OCI-LY1 (cell line): ENCODE results near the gene ITFG1.

ENCODE experiments used
- H2AFZ ChIP-seq: fragments of 200-600 bp; sonication (generic), shearing (Covaris generic); 2 replicates; pipeline ENCODE4 v1.6.0; 2014; ENCODE audit warnings: antibody characterized with exemption, mild to moderate bottlenecking, low read length
- H3F3A ChIP-seq: fragments of 200-600 bp; sonication (generic), shearing (Covaris generic); 2 replicates; pipeline ENCODE4 v1.6.0; 2014; ENCODE audit warnings: mild to moderate bottlenecking, antibody characterized with exemption, low read length, moderate library complexity; ENCODE audit not compliant: insufficient read depth
- H3K27ac ChIP-seq: fragments of 200-600 bp; sonication (generic); 2 replicates; pipeline ENCODE4 v1.5.1; 2014; ENCODE audit warnings: low read length, mixed run types, mild to moderate bottlenecking, low read depth; ENCODE audit not compliant: poor library complexity, severe bottlenecking
- H3K27me3 ChIP-seq: fragments of 200-600 bp; sonication (generic); 2 replicates; pipeline ENCODE4 v1.6.0; 2014; ENCODE audit warnings: antibody characterized with exemption, mild to moderate bottlenecking, low read length, moderate library complexity; ENCODE audit not compliant: insufficient read depth
- H3K36me3 ChIP-seq: fragments of 200-600 bp; sonication (generic); 2 replicates; pipeline ENCODE4 v1.6.1; 2014; ENCODE audit warnings: mild to moderate bottlenecking, antibody characterized with exemption, low read length, moderate library complexity, mixed read lengths; ENCODE audit not compliant: insufficient read depth
- H3K4me1 ChIP-seq: fragments of 200-600 bp; sonication (generic); 2 replicates; pipeline ENCODE4 v1.5.1; 2014; ENCODE audit warnings: mild to moderate bottlenecking, low read length, moderate library complexity; ENCODE audit not compliant: insufficient read depth, severe bottlenecking
- H3K4me2 ChIP-seq: fragments of 200-600 bp; sonication (generic), shearing (Covaris generic); 2 replicates; pipeline ENCODE4 v1.6.1; 2014; ENCODE audit warnings: low read length
- H3K4me3 ChIP-seq: fragments of 200-600 bp; sonication (generic); 2 replicates; pipeline ENCODE4 v1.5.1; 2014; ENCODE audit warnings: low read length, low read depth, mild to moderate bottlenecking, mixed read lengths; ENCODE audit not compliant: poor library complexity, severe bottlenecking
- H3K79me2 ChIP-seq: fragments of 200-600 bp; shearing (Covaris generic); 2 replicates; pipeline ENCODE4 v1.6.1; 2016; ENCODE audit warnings: mixed run types, low read length, mixed read lengths; ENCODE audit not compliant: insufficient read depth
- H3K9ac ChIP-seq: fragments of 200-600 bp; sonication (generic), shearing (Covaris generic); 2 replicates; pipeline ENCODE4 v1.6.1; 2014; ENCODE audit warnings: mild to moderate bottlenecking, low read length, mixed read lengths
- H3K9me2 ChIP-seq: fragments of 200-600 bp; sonication (generic), shearing (Covaris generic); 2 replicates; pipeline ENCODE4 v1.6.1; 2014; ENCODE audit warnings: low read depth, mild to moderate bottlenecking, low read length, mixed read lengths
- H3K9me3 ChIP-seq: fragments of 200-600 bp; shearing (Covaris generic); 2 replicates; pipeline ENCODE4 v1.6.1; 2014; ENCODE audit warnings: low read length, mixed read lengths
- H4K20me1 ChIP-seq: fragments of 200-600 bp; sonication (generic), shearing (Covaris generic); 2 replicates; pipeline ENCODE4 v1.6.0; 2016; ENCODE audit warnings: mild to moderate bottlenecking, low read length; ENCODE audit not compliant: insufficient read depth
- EZH2 ChIP-seq: fragments of 200-600 bp; sonication (generic), shearing (Covaris generic); IDR thresholded peaks from 2 replicates; pipeline ENCODE4 v1.8.0; 2017; ENCODE audit warnings: borderline replicate concordance, mixed run types, mild to moderate bottlenecking, antibody characterized with exemption, low read length, moderate library complexity, mixed read lengths
- TF ChIP-seq, protein P1 (sequence below): fragments of 200-600 bp; sonication (generic), shearing (Covaris generic); IDR thresholded peaks from 2 replicates; pipeline ENCODE4 v1.5.1; 2017; ENCODE audit warnings: mild to moderate bottlenecking, antibody characterized with exemption, low read length, moderate library complexity, mixed read lengths

ITFG1 gene

DNA sequence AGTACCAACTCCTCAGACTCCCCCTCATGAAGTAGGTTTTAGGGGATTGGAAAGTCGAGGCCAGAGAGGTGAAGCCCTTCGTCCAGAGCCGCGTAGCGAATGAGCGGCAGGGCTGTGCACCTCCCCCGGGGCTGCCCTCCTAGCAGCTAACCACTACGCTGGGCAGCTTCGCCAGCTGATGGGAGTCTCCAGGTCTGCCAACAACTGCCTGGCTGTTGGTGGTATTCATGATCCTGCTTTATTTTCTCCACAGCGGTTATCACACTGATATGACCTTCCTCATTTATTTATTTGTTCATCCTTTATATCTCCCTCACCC, 316.3 kb downstream of the ITFG1 start:
- no peak overlapping the region for H2AFZ ChIP-seq
- no peaks in the 10 kb centered on the region for H4K20me1 ChIP-seq
- no peaks in the 10 kb centered on the region; the same call in 1 of the 2 replicates for H3K27me3 ChIP-seq
- H3K4me3 ChIP-seq: peak overlapping the region; percentile 80
- H3K9me3 ChIP-seq: no peaks in the 10 kb centered on the region
- no peaks in the 10 kb centered on the region for H3K9me2 ChIP-seq
- no peaks in the 10 kb centered on the region for H3K79me2 ChIP-seq
- H3K4me1 ChIP-seq: peaks cover 22% of the 10 kb centered on the region
- no peaks in the 10 kb centered on the region for H3K36me3 ChIP-seq
- H3K27ac ChIP-seq: no peak overlapping the region
- TF ChIP-seq EZH2: no peak
- TF ChIP-seq, protein P1, sequence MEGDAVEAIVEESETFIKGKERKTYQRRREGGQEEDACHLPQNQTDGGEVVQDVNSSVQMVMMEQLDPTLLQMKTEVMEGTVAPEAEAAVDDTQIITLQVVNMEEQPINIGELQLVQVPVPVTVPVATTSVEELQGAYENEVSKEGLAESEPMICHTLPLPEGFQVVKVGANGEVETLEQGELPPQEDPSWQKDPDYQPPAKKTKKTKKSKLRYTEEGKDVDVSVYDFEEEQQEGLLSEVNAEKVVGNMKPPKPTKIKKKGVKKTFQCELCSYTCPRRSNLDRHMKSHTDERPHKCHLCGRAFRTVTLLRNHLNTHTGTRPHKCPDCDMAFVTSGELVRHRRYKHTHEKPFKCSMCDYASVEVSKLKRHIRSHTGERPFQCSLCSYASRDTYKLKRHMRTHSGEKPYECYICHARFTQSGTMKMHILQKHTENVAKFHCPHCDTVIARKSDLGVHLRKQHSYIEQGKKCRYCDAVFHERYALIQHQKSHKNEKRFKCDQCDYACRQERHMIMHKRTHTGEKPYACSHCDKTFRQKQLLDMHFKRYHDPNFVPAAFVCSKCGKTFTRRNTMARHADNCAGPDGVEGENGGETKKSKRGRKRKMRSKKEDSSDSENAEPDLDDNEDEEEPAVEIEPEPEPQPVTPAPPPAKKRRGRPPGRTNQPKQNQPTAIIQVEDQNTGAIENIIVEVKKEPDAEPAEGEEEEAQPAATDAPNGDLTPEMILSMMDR: no peak
- no peaks in the 10 kb centered on the region; the same call in 1 of the 2 replicates for H3F3A ChIP-seq
- peak overlapping the region; percentile 70 for H3K4me2 ChIP-seq
- peak overlapping the region; percentile 30; the same call in 1 of the 2 replicates for H3K9ac ChIP-seq

DNA sequence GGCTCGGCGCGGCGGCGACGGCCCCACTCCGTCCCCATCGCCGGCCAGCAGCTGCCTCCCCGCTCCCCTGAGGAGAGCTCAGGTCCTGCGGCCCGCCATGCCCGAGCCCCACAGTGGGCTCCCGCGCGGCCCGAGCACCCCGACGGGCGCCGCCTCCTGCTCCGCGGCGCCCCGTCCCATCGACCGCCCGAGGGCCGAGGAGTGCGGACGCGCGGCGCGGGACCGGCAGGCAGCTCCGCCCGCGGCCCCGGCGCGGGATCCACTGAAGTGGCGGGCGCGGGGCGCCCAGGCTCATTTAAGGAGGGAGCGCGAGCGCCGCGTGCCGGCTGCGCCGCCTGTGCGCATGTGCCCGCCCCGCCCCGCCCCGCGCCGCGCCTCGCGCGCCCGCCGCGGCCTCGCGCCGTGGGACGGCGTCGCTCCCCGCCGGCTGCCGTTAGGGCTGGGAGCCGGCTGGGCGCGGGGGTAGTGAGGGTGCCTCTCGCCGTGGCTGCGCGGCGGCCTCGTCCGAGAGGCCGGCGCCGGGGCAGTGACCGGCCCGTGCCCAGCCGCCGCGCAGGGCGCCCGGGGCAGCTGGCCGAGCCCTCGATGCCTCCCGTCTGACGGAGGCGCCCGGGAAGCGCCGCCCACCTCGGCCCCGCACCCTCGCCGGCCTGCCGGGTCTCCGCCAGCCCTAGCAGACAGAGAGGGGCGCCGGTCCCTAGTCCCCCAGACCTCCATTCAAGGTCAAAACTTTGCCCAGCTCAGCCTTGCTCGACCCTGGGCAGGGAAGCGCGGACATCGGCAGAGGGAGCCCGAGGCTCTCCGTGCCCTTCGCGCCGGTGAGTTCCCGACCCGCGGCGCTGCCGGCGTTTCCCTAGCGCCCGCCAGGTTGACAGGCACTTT, 316.9 kb downstream of the ITFG1 start, which contains the start of gene NETO2:
Gene NETO2, minus strand, starts transcription at position 269 of the 882 bp plus-strand sequence. CDS start 333 bp downstream, outside the sequence.
- no peaks in the 10 kb centered on the region; the same call in 1 of the 2 replicates for H3K27me3 ChIP-seq
- H3K9me2 ChIP-seq: no peaks in the 10 kb centered on the region
- no peaks in the 10 kb centered on the region; the same call in 1 of the 2 replicates for H3F3A ChIP-seq
- no peaks in the 10 kb centered on the region for H3K9me3 ChIP-seq
- H4K20me1 ChIP-seq: no peaks in the 10 kb centered on the region
- H3K4me2 ChIP-seq: peak within 1 kb of the TSS; percentile 70
- peak within 1 kb of the TSS; percentile 80 for H3K4me3 ChIP-seq
- H3K36me3 ChIP-seq: no peaks in the 10 kb centered on the region
- H2AFZ ChIP-seq: no peak within 1 kb of the TSS; the same call in 1 of the 2 replicates
- H3K79me2 ChIP-seq: no peaks in the 10 kb centered on the region
- H3K4me1 ChIP-seq: peaks cover 22% of the 10 kb centered on the region
- H3K9ac ChIP-seq: peak within 1 kb of the TSS; percentile 80
- no peak within 1 kb of the TSS for H3K27ac ChIP-seq
- no peak for TF ChIP-seq EZH2
- TF ChIP-seq, protein P1: peak; percentile 63

DNA sequence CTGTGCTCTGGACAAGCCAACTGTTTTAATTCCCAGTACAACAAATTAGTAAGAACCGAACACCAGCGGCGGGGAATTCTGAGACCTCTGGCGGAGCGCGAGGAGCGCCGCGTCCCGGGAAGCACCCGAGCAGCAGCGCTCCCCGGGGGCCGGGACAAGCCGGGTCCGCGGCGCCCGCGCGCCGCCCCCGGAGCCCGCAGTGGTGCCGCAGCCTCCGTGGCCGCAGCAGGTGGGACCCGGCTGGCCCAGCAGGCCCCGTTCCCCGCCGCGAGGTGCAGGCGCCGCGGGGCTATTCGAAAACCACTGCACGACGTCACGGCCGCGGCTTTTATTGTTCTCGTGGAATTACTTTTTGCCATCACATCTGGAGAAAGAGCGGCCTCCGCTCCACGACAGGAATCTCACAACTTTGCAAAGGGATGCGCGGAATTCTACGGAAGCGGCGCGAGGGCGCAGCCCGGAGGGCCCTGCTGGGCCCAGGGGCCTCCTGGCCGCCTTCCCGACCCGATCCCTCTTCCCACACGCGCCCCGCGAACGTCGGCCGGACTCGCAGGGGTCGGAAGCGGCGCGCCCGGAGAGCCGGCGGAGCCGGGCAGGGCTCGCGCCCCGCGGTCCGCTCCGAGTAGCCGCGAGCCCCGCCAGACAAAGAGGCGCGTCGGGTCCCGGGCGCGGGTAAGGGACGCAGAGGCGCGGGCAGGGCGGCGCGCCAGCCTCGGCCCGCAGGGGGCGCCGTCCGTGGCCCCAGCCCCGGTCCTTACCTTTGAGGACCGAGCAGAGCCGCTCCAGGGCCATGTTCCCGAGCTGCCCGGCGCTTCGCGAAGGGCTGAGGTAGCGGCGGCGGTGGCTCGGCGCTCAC, 317.8 kb downstream of the ITFG1 start:
- no peaks in the 10 kb centered on the region for H3K9me2 ChIP-seq
- no peaks in the 10 kb centered on the region; the same call in 1 of the 2 replicates for H3K27me3 ChIP-seq
- H2AFZ ChIP-seq: no peak overlapping the region; the same call in 1 of the 2 replicates
- H3K4me1 ChIP-seq: peaks cover 22% of the 10 kb centered on the region
- H3K4me2 ChIP-seq: peak overlapping the region; percentile 68
- no peaks in the 10 kb centered on the region for H3K9me3 ChIP-seq
- TF ChIP-seq, protein P1: peak; percentile 64
- no peak for TF ChIP-seq EZH2
- H3K9ac ChIP-seq: peak overlapping the region; percentile 80
- no peaks in the 10 kb centered on the region; the same call in 1 of the 2 replicates for H3F3A ChIP-seq
- peak overlapping the region; percentile 80 for H3K4me3 ChIP-seq
- no peak overlapping the region for H3K27ac ChIP-seq
- H3K79me2 ChIP-seq: no peaks in the 10 kb centered on the region
- no peaks in the 10 kb centered on the region for H4K20me1 ChIP-seq
- H3K36me3 ChIP-seq: no peaks in the 10 kb centered on the region
